IMR-90 (cell line): ENCODE data around the gene OSTM1. TPM values are rescaled to one million over a fixed set of nuclear protein-coding genes. Genes with fewer than 3 reads are reported as not detected.

Experiments used
- ATAC-seq: fragments of 200-7000 bp; cut with Tn5 transposase; 2 replicates; pipeline ENCODE4 v1.9.1; 2020; ENCODE audit warnings: low read depth, mild to moderate bottlenecking, moderate library complexity
- BruUV-seq: library from RNA; stranded (reverse); fragments of 400-500 nt; replicated peaks from 2 replicates; lab custom pipeline; 2021; lab: Mats Ljungman, UMichigan
- CTCF ChIA-PET: fragments of 300-600 bp; formaldehyde crosslinking; extraction: SDS; loops from one replicate; lab custom pipeline; 2021; ENCODE audit warnings: antibody characterized with exemption; lab: Yijun Ruan, JAX
- POLR2A ChIA-PET: fragments of 300-600 bp; sonication (Branson Sonifier 250); formaldehyde crosslinking; loops from one replicate; lab custom pipeline; 2022; ENCODE audit warnings: antibody characterized with exemption; ENCODE audit not compliant: unreplicated experiment; lab: Charles Lee
- DNase-seq: peaks from one replicate; pipeline ENCODE4 v3.0.0; 2013
- H2AFZ ChIP-seq: replicated peaks from 2 replicates; pipeline ENCODE3; 2013; ENCODE audit warnings: low read length, mild to moderate bottlenecking; ENCODE audit not compliant: poor library complexity
- H2AK5ac ChIP-seq: 2 replicates; pipeline ENCODE4 v1.6.1; 2013; ENCODE audit warnings: low read depth, low read length, inconsistent platforms
- H2AK9ac ChIP-seq: replicated peaks from 2 replicates; pipeline ENCODE3; 2013; ENCODE audit warnings: mild to moderate bottlenecking, low read depth, low read length, moderate library complexity; ENCODE audit not compliant: poor library complexity
- H2BK120ac ChIP-seq: 2 replicates; pipeline ENCODE4 v1.6.1; 2013; ENCODE audit warnings: low read depth, low read length, inconsistent platforms
- H2BK15ac ChIP-seq: 3 replicates; pipeline ENCODE4 v1.6.1; 2013; ENCODE audit warnings: low read depth, low read length, inconsistent platforms
- H2BK20ac ChIP-seq: 2 replicates; pipeline ENCODE4 v1.6.1; 2013; ENCODE audit warnings: low read depth, mild to moderate bottlenecking, inconsistent platforms, low read length, moderate library complexity
- H2BK5ac ChIP-seq: 2 replicates; pipeline ENCODE4 v1.6.1; 2013; ENCODE audit warnings: mild to moderate bottlenecking, low read depth, low read length, inconsistent platforms; ENCODE audit not compliant: poor library complexity, severe bottlenecking
- H3K14ac ChIP-seq: replicated peaks from 2 replicates; pipeline ENCODE4 v1.6.1; 2013; ENCODE audit warnings: low read depth, low read length, inconsistent platforms
- H3K18ac ChIP-seq: 2 replicates; pipeline ENCODE4 v1.6.1; 2013; ENCODE audit warnings: low read depth, low read length, control low read depth
- H3K23ac ChIP-seq: 2 replicates; pipeline ENCODE4 v1.6.1; 2013; ENCODE audit warnings: low read depth, low read length, inconsistent platforms
- H3K27ac ChIP-seq: 2 replicates; pipeline ENCODE4 v1.5.1; 2013; ENCODE audit warnings: mild to moderate bottlenecking, control low read depth, low read length; ENCODE audit not compliant: insufficient read depth
- H3K27me3 ChIP-seq: 2 replicates; pipeline ENCODE4 v1.6.1; 2013; ENCODE audit warnings: low read length; ENCODE audit not compliant: control insufficient read depth, insufficient read depth
- H3K36me3 ChIP-seq: 2 replicates; pipeline ENCODE4 v1.6.1; 2013; ENCODE audit warnings: low read length, mixed read lengths; ENCODE audit not compliant: control insufficient read depth, insufficient read depth
- H3K4ac ChIP-seq: 2 replicates; pipeline ENCODE4 v1.6.1; 2013; ENCODE audit warnings: low read depth, low read length, inconsistent platforms
- H3K4me1 ChIP-seq: 2 replicates; pipeline ENCODE4 v1.6.1; 2013; ENCODE audit warnings: low read length, mixed read lengths; ENCODE audit not compliant: control insufficient read depth, insufficient read depth
- H3K4me2 ChIP-seq: 2 replicates; pipeline ENCODE4 v1.6.1; 2013; ENCODE audit warnings: low read depth, mild to moderate bottlenecking, control low read depth, low read length, moderate library complexity
- H3K4me3 ChIP-seq: 2 replicates; pipeline ENCODE4 v1.5.1; 2013; ENCODE audit warnings: low read depth, mild to moderate bottlenecking, control low read depth, low read length, moderate library complexity; ENCODE audit not compliant: insufficient read depth
- H3K56ac ChIP-seq: 2 replicates; pipeline ENCODE4 v1.6.1; 2013; ENCODE audit warnings: low read length, inconsistent platforms; ENCODE audit not compliant: insufficient read depth; ENCODE audit errors: extremely low read depth
- H3K79me1 ChIP-seq, 2 experiments: 2 replicates each; pipeline ENCODE4 v1.6.1; 2013; ENCODE audit warnings: low read length in 2 of 2, inconsistent platforms in 1 of 2, low read depth in 1 of 2
- H3K9ac ChIP-seq: 2 replicates; pipeline ENCODE4 v1.6.1; 2013; ENCODE audit warnings: low read depth, low read length, control low read depth
- H3K9me1 ChIP-seq: 2 replicates; pipeline ENCODE4 v1.6.1; 2013; ENCODE audit warnings: low read length, inconsistent platforms; ENCODE audit not compliant: insufficient read depth
- H3K9me3 ChIP-seq: 2 replicates; pipeline ENCODE4 v1.6.1; 2013; ENCODE audit warnings: low read length; ENCODE audit not compliant: control insufficient read depth, insufficient read depth
- H4K20me1 ChIP-seq: 2 replicates; pipeline ENCODE4 v1.6.1; 2013; ENCODE audit warnings: low read length, inconsistent platforms; ENCODE audit not compliant: insufficient read depth
- H4K5ac ChIP-seq: 2 replicates; pipeline ENCODE4 v1.6.1; 2013; ENCODE audit warnings: mild to moderate bottlenecking, low read depth, low read length, control low read depth
- H4K8ac ChIP-seq, 2 experiments: 2 replicates each; pipeline ENCODE4 v1.6.1; 2013; ENCODE audit warnings: low read depth in 2 of 2, low read length in 2 of 2, control low read depth in 1 of 2, inconsistent platforms in 1 of 2
- H4K91ac ChIP-seq: 2 replicates; pipeline ENCODE4 v1.6.1; 2013; ENCODE audit warnings: low read depth, low read length, inconsistent platforms; ENCODE audit not compliant: insufficient read depth
- BHLHE40 ChIP-seq: fragments of 150-350 bp; IDR thresholded peaks from 2 replicates; pipeline ENCODE4 v1.6.1; 2016; ENCODE audit warnings: mild to moderate bottlenecking, low read depth, low read length
- CEBPB ChIP-seq: IDR thresholded peaks from 2 replicates; pipeline ENCODE4 v1.6.1; 2012; ENCODE audit warnings: low read depth, low read length, improper control_type of control experiment
- CHD1 ChIP-seq: IDR thresholded peaks from 2 replicates; pipeline ENCODE4 v1.6.1; 2012; ENCODE audit warnings: low read depth, low read length, improper control_type of control experiment
- ELK1 ChIP-seq: fragments of 150-350 bp; IDR thresholded peaks from 2 replicates; pipeline ENCODE4 v1.6.1; 2016; ENCODE audit warnings: low read depth, mild to moderate bottlenecking, low read length, moderate library complexity, borderline replicate concordance
- FOS ChIP-seq: fragments of 150-350 bp; IDR thresholded peaks from 2 replicates; pipeline ENCODE4 v1.6.1; 2016; ENCODE audit warnings: low read depth, low read length
- MAFK ChIP-seq: IDR thresholded peaks from 2 replicates; pipeline ENCODE4 v1.6.1; 2012; ENCODE audit warnings: low read depth, low read length, improper control_type of control experiment
- MAZ ChIP-seq: IDR thresholded peaks from 2 replicates; pipeline ENCODE4 v1.6.1; 2012; ENCODE audit warnings: low read depth, mild to moderate bottlenecking, low read length, improper control_type of control experiment, moderate library complexity, borderline replicate concordance
- MXI1 ChIP-seq: IDR thresholded peaks from 2 replicates; pipeline ENCODE4 v1.6.1; 2012; ENCODE audit warnings: low read depth, mild to moderate bottlenecking, low read length, moderate library complexity, borderline replicate concordance
- NFE2L2 ChIP-seq: fragments of 150-350 bp; IDR thresholded peaks from 2 replicates; pipeline ENCODE4 v1.6.1; 2016; ENCODE audit warnings: low read depth, mild to moderate bottlenecking, low read length
- POLR2A ChIP-seq: IDR thresholded peaks from 2 replicates; pipeline ENCODE4 v1.6.1; 2012; ENCODE audit warnings: mild to moderate bottlenecking, low read depth, low read length
- RAD21 ChIP-seq: IDR thresholded peaks from 2 replicates; pipeline ENCODE4 v1.6.1; 2012; ENCODE audit warnings: low read length, improper control_type of control experiment
- RCOR1 ChIP-seq: IDR thresholded peaks from 2 replicates; pipeline ENCODE4 v1.6.1; 2012; ENCODE audit warnings: mild to moderate bottlenecking, low read length, improper control_type of control experiment; ENCODE audit not compliant: insufficient replicate concordance
- RFX5 ChIP-seq: IDR thresholded peaks from 2 replicates; pipeline ENCODE4 v1.8.0; 2012; ENCODE audit warnings: low read depth, mild to moderate bottlenecking, low read length, moderate library complexity
- SMC3 ChIP-seq: fragments of 150-350 bp; IDR thresholded peaks from 2 replicates; pipeline ENCODE4 v1.6.1; 2016; ENCODE audit warnings: low read depth, mild to moderate bottlenecking, antibody characterized with exemption, low read length, moderate library complexity
- WGBS, 2 experiments: methylation state at CpG; one replicate each; pipeline versions ENCODE4 v1.1.5 to v1.1.7; 2013; ENCODE audit warnings: missing lambda C conversion rate in 2 of 2; ENCODE audit not compliant: insufficient read length in 1 of 2; ENCODE audit errors: extremely low coverage in 2 of 2; 5-methylcytosine and 5-hydroxymethylcytosine counted together
- dilution Hi-C: fragments of 300-500 bp; cut with HindIII; formaldehyde crosslinking; loops from one replicate; pipeline ENCODE4 v1.14.3; 2018; ENCODE audit warnings: low sequenced_read_pairs; ENCODE audit not compliant: unreplicated experiment
- in situ Hi-C: fragments of 300-500 bp; cut with MboI; formaldehyde crosslinking; loops from 3 replicates; pipeline ENCODE4 v1.14.3; 2019; ENCODE audit warnings: low sequenced_read_pairs, inconsistent platforms, mixed read lengths
- intact Hi-C: fragments of 100-400 bp; cut with micrococcal nuclease; formaldehyde crosslinking; loops from 2 replicates; pipeline ENCODE4 v1.10.0; 2022
- polyA plus RNA-seq, 3 experiments: library from polyadenylated mRNA; depleted of rRNA; stranded (reverse); fragments of >200 nt; gene quantifications; 2 replicates each; pipeline ENCODE4 v1.2.3, GENCODE V29; 2012; ENCODE audit warnings: low replicate concordance in 1 of 3
- total RNA-seq: library from RNA; depleted of rRNA; stranded (reverse); fragments of >200 nt; gene quantifications from 2 replicates; pipeline ENCODE4 v1.2.3, GENCODE V29; 2012
- TF ChIP-seq, protein P1 (sequence below): conservative IDR thresholded peaks from 2 replicates; pipeline ENCODE4 v1.5.1; 2012; ENCODE audit warnings: mild to moderate bottlenecking, low read depth, low read length, improper control_type of control experiment
- TF ChIP-seq, protein P2 (sequence below): fragments of 150-350 bp; IDR thresholded peaks from 2 replicates; pipeline ENCODE4 v1.6.1; 2017; ENCODE audit warnings: mild to moderate bottlenecking, antibody characterized with exemption, low read length, low read depth

The OSTM1 gene
- total and polyA plus RNA-seq, 2 of the 4 experiments (the other 2 are of a cell fraction), result 8.0 to 24.7 TPM

DNA sequence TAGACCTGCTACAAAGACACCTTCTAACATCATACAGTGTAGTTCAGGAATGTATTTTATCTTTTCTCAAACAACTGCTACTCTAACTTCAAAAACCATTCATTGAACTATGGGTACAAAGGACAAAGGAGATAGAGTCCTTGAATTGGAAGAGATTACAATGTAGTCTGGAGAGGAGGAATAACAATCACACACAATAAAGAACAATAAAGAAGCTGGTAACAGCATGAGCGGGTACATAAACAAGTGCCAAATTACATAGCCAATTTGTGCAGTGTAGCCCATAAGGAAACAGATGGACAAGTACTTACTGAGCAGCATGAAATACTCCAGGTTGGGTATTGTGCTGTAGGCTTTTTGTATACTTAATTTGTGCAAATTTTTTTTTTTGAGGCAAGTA lies 44.3 kb downstream of the OSTM1 start:
- Histone ChIP-seq H3K23ac (no peak overlapping the region), H3K9me3 (no peaks in the 10 kb centered on the region), H3K27me3 (no peaks in the 10 kb centered on the region), H4K91ac (no peak overlapping the region), H3K18ac (no peak overlapping the region), H3K14ac (no peak overlapping the region), H3K36me3 (0 out of 2 replicates have a peak, but pooled peaks cover 3% of the 10 kb centered on the region), H4K5ac (no peak overlapping the region), H2AFZ (no peak overlapping the region), H2AK9ac (no peak overlapping the region), H2BK20ac (no peak overlapping the region), H3K9me1 (no peaks in the 10 kb centered on the region), H4K20me1 (no peaks in the 10 kb centered on the region), H3K4me1 (no peaks in the 10 kb centered on the region), H4K8ac (no peak overlapping the region), H2BK15ac (no peak overlapping the region), H2AK5ac (no peak overlapping the region), H3K4ac (no peak overlapping the region), H3K4me2 (no peak overlapping the region), H3K79me1 (no peaks in the 10 kb centered on the region), H2BK120ac (no peak overlapping the region), H3K4me3 (no peak overlapping the region), H2BK5ac (no peak overlapping the region), H3K27ac (no peak overlapping the region), H3K9ac (no peak overlapping the region), H3K56ac (no peak overlapping the region)
- no TSS peak for BruUV-seq
- CTCF ChIA-PET, result no interaction called here
- no peak for ATAC-seq
- WGBS, 2 experiments, result no CpG with 5 or more reads among the region's 1 CpG
- POLR2A ChIA-PET, result no interaction called here
- TF ChIP-seq CHD1, result no peak
- no peak for TF ChIP-seq BHLHE40
- no peak for TF ChIP-seq POLR2A
- TF ChIP-seq MAFK, result no peak
- no peak for TF ChIP-seq MAZ
- no peak for TF ChIP-seq ELK1
- no peak for TF ChIP-seq NFE2L2
- no peak for TF ChIP-seq RAD21
- TF ChIP-seq RFX5, result no peak
- no peak for TF ChIP-seq MXI1
- TF ChIP-seq RCOR1, result no peak
- TF ChIP-seq SMC3, result no peak
- TF ChIP-seq, protein P1, sequence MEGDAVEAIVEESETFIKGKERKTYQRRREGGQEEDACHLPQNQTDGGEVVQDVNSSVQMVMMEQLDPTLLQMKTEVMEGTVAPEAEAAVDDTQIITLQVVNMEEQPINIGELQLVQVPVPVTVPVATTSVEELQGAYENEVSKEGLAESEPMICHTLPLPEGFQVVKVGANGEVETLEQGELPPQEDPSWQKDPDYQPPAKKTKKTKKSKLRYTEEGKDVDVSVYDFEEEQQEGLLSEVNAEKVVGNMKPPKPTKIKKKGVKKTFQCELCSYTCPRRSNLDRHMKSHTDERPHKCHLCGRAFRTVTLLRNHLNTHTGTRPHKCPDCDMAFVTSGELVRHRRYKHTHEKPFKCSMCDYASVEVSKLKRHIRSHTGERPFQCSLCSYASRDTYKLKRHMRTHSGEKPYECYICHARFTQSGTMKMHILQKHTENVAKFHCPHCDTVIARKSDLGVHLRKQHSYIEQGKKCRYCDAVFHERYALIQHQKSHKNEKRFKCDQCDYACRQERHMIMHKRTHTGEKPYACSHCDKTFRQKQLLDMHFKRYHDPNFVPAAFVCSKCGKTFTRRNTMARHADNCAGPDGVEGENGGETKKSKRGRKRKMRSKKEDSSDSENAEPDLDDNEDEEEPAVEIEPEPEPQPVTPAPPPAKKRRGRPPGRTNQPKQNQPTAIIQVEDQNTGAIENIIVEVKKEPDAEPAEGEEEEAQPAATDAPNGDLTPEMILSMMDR, result no peak
- TF ChIP-seq, protein P2, sequence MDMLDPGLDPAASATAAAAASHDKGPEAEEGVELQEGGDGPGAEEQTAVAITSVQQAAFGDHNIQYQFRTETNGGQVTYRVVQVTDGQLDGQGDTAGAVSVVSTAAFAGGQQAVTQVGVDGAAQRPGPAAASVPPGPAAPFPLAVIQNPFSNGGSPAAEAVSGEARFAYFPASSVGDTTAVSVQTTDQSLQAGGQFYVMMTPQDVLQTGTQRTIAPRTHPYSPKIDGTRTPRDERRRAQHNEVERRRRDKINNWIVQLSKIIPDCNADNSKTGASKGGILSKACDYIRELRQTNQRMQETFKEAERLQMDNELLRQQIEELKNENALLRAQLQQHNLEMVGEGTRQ, result no peak
- TF ChIP-seq CEBPB, result no peak
- TF ChIP-seq FOS, result no peak
- in situ Hi-C loops (no loop called here), dilution Hi-C loops (no loop called here), intact Hi-C loops (no loop called here)
- DNase-seq, result no peak
